Measurements from ENCODE around the gene MYH6.
"Not testable (repeated sequence)": the region's sequence is repeated elsewhere in the genome, so short reads cannot be mapped to it uniquely, and the experiment has no call there.

MYH6 gene

DNA sequence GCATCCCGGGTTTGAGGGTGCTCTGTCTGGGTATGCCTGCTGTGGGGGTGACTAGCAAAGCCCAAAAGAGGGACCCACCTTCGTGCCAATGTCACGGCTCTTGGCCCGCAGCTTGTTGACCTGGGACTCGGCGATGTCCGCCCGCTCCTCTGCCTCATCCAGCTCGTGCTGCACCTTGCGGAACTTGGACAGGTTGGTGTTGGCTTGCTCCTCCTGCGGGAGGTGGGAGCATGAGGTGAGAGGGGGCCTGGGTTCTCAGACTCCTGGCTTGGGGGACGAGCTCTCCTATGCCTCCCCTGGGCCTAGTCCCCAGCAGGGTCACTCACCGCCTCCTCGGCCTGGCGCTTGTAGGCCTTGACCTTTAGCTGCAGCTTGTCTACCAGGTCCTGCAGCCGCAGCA lies 5.6 kb upstream of the MYH6 start:
- DNase-seq: no peak

GRCh38 chr14:23411563-23412525 lies 3.8 kb upstream of the MYH6 start:
- no peak for DNase-seq

GRCh38 chr14:23409966-23410635 lies 2.0 kb upstream of the MYH6 start:
- DNase-seq: no peak

- no peak for DNase-seq
Observed at GRCh38 chr14:23409475-23409874, 1.4 kb upstream of the MYH6 start.

DNA sequence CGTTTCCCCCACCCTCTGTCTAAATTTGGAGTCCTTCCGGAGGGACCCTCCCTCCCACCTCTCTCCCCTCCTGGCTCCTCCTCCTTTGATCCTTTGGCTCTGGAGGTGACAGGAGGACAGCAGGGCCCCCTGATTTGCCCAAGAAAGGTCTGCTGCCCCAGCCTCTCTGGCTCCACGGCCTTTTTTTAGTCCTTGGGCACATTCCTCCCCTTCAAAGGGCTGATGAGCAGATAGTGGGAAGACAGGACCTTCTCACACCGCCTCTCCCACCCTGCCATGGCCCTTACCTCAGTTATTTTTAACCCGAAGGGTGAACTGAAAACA lies 196 bp upstream of the MYH6 start:
- no peak for DNase-seq

DNA sequence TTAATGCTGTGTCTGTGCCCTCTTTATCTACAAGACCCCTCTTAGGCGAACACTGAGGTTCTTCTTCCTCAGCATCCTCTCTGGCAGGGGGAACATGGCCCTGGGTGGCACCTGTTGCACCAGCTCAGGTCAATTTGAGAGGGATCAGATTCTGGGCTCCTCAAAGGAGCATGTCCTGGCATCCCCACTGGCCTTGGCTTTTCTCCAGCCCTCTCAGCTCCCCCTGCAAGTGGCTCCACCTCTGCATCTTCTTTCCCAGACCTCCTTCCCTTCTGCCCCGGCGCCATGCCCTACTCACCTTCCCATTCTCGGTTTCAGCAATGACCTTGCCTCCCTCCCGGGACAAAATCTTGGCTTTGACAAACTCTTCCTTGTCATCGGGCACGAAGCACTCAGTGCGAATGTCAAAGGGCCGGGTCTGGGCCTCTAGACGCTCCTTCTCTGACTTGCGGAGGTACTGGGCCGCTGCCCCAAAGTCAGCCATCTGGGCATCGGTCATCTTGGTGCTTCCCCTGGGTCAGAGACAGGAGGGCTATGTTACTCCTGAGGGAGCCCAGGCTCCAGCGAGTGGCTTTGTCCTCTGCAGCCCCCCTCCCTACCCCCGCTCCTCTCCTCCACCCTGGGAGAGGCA lies 1.2 kb downstream of the MYH6 start:
- no peak for DNase-seq

DNA sequence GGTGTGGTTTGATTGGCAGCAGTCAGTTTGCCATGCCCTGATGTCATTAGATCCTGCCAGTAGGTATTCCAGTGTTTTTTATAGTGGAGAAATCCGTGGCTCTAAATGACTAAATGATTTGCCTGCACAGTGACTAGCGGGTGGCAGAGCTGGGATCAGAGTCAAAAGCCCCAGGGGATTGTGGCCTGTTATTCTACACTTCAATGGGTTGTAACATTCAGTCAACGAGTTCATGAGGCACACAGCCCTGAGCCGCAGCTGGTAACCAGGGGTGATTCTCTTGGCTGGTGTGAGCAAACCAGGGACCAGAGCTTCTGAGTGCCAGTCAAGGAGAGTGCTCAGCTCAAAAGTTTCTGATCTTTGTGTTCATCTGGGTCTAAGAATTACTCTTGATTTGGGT lies 1.8 kb downstream of the MYH6 start:
- no peak for DNase-seq

- no peak for DNase-seq
Observed at GRCh38 chr14:23405516-23406025, 2.5 kb downstream of the MYH6 start.

- DNase-seq: no peak
Observed at GRCh38 chr14:23405096-23405495, 3.0 kb downstream of the MYH6 start.

GRCh38 chr14:23404331-23404900 lies 3.7 kb downstream of the MYH6 start:
- no peak for DNase-seq

DNA sequence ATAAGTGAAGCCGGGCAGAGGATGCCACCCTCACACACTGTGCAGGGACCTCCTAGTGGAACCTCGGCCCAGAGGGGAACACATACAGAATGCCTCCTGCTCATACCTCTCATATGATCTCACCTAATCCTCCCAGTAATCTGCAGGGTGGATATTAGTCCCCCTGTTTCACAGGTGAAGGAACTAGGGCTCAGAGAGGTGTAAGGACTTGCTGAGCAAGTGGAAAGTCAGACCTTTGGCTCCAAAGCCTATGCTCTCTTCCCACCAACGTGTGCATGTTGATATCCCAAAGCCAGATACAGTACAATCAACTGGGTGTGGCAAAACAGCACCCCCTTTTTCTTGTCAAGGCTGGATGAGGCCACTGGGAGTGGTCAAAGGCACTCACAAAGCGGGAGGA lies 4.2 kb downstream of the MYH6 start:
- no peak for DNase-seq

GRCh38 chr14:23403139-23403438 lies 5.0 kb downstream of the MYH6 start:
- DNase-seq: no peak

DNA sequence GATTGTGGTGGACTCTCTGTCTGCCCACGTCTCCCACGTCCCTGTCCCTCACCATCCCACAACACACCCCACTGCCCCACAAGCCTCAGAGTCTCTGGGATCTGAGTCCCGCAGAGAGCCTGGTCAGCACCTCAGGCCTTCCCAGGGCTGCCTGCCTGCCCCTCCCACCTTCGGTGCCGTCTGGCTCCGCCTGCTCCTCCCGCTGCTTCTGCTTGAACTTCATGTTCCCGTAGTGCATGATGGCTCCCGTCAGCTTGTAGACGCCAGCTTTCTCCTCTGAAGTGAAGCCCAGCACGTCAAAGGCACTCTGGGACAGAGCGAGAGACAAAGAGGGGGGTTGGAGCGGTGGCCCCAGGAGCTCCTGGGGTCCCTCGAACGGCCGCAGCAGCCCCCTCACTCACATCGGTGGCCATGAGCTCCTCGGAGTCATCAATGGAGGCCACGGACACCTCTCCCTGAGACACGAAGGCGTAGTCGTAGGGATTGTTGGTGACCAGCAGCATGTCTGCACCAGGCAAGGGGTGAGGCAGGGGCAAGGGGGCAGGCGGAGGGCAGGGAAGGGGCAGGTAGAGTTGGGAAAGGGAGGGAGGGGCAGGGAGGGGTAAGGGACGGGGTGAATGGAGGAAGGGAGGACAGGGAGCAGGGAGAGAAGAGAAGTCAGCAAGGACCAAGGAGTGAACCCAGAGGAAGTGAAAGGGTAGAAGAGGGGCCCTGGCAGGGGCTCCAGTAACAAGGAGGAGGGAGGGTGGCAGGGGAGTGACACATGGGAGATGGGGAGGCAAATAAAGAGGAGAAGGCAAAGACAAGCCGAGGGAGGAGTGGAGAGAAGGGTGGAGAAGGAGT lies 5.6 kb downstream of the MYH6 start:
- no peak for DNase-seq

DNA sequence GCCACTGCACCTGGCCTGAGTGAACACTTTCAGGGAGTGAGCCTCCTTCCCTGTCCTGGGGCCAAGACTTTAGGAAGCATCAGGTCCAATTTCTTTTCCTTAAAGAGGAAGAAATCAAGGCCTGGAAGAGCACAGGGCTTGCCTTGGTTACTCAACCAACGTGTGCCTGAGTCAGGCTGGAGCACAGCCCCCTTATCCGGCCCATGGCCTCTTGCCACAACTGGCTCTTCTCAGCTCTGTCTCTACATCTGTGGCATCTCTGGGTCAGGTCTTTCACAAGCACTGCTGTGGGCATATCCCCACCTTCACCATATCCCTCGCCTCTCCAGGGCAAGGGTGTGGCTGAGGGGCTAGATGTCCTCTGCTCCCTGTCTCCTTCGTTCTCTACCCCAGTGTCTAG lies 6.8 kb downstream of the MYH6 start:
- no peak for DNase-seq

- DNase-seq: not testable (repeated sequence)
Observed at GRCh38 chr14:23400496-23401149, 7.5 kb downstream of the MYH6 start.

DNA sequence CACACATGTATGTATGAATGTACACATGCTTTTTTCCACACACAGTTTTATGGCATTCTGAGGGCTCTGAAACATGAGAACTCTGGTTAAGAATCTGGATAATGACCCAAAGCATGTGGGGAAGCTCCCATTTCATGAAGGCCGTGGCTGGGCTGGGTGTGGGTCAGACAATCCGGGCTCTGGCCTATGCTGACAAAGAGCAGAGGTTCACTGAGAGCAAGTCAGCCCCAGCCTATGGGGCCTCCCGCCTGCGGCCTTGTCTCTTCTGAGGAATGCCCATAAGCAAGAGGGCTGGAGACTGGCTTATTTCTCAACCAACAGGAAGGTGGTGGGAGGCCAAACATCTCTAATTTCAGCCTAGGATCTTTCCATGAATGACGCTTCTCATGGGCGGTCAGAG lies 8.5 kb downstream of the MYH6 start:
- DNase-seq: no peak

GRCh38 chr14:23399136-23399535 lies 8.9 kb downstream of the MYH6 start:
- DNase-seq: no peak

- DNase-seq: no peak
Observed at GRCh38 chr14:23398348-23398747, 9.7 kb downstream of the MYH6 start.

DNA sequence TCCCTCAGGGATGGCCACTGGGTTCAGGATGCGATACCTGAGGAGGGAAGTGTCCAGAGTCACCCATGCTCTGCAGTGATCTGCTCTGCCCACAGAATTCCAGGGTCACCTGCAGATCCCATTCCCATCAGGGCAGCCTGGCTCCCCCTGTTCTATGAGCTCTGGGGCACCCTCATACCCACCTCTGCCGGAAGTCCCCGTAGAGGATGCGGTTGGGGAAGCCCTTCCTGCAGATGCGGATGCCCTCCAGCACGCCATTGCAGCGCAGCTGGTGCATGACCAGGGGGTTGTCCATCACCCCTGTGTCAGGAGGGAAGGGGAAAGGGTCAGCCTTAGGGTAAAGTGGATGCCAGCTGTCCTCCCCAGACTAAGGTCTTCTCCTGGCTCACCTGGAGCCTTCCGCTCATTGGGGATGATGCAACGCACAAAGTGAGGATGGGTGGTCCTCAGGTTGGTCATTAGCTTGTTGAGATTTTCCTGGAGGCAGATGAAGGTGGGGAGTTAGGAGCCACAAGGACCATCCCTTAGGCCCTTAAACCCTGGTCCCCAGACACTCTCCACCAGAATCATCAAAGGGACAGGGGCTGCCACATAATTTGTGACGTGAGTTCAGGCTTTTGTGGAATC lies 11.2 kb downstream of the MYH6 start:
- no peak for DNase-seq

GRCh38 chr14:23396126-23396525 lies 11.9 kb downstream of the MYH6 start:
- no peak for DNase-seq

GRCh38 chr14:23392613-23393012 lies 15.5 kb downstream of the MYH6 start:
- DNase-seq: no peak

- not testable (repeated sequence) for DNase-seq
Observed at GRCh38 chr14:23389871-23390270, 18.2 kb downstream of the MYH6 start.
